ENCODE data around the gene CCDC91.

The CCDC91 gene

GRCh38 chr12:28484156-28484555, 293.9 kb downstream of the CCDC91 start:
- no peak overlapping the region for H3K9ac ChIP-seq (ENCODE audit: low read length)
- H3K9me3 ChIP-seq (ENCODE audit: control insufficient read depth, low read length), result no peaks in the 10 kb centered on the region
- no peak overlapping the region for H2BK120ac ChIP-seq (ENCODE audit: low read depth, low read length)
- no peak overlapping the region for H2BK12ac ChIP-seq (ENCODE audit: low read length in 2 of 2)
- H4K8ac ChIP-seq (ENCODE audit: low read length), result no peak overlapping the region
- no CpG with 5 or more reads among the region's 1 CpG for WGBS
- H3K18ac ChIP-seq (ENCODE audit: low read depth in 1 of 2, low read length in 2 of 2), result no peak overlapping the region
- no peak overlapping the region for H2AFZ ChIP-seq (ENCODE audit: low read depth, low read length)
- no peak overlapping the region for H4K91ac ChIP-seq (ENCODE audit: low read length)
- no peaks in the 10 kb centered on the region for H3K36me3 ChIP-seq (ENCODE audit: control insufficient read depth in 1 of 2, insufficient read depth in 2 of 2, low read depth in 1 of 2, low read length in 2 of 2)
- no peak overlapping the region for H3K27ac ChIP-seq (ENCODE audit: low read length, poor library complexity, severe bottlenecking)
- H3K4me2 ChIP-seq (ENCODE audit: low read length, poor library complexity, severe bottlenecking), result no peak overlapping the region
- no peaks in the 10 kb centered on the region for H3K4me1 ChIP-seq (ENCODE audit: control insufficient read depth, insufficient read depth, low read depth, low read length)
- H3K23ac ChIP-seq (ENCODE audit: low read length in 2 of 2), result no peak overlapping the region
- H3K14ac ChIP-seq (ENCODE audit: low read length in 2 of 2), result no peak overlapping the region
- H2AK5ac ChIP-seq (ENCODE audit: low read length, severe bottlenecking), result no peak overlapping the region
- no peak overlapping the region for H3K4ac ChIP-seq (ENCODE audit: low read depth in 1 of 2, low read length in 2 of 2)
- no peak overlapping the region for H2BK15ac ChIP-seq (ENCODE audit: low read depth, poor library complexity, severe bottlenecking)
- no peak overlapping the region for H3K4me3 ChIP-seq (ENCODE audit: insufficient read depth in 1 of 2, low read depth in 1 of 2, low read length in 2 of 2)
- no peaks in the 10 kb centered on the region for H3K79me1 ChIP-seq (replicated peaks; ENCODE audit: low read length, poor library complexity, severe bottlenecking)
- no peaks in the 10 kb centered on the region for H3K27me3 ChIP-seq (ENCODE audit: control insufficient read depth in 1 of 2, insufficient read depth in 1 of 2, low read length in 2 of 2)
- no peak overlapping the region for H2BK5ac ChIP-seq (ENCODE audit: low read depth, low read length, poor library complexity, severe bottlenecking)
- no peak for DNase-seq

GRCh38 chr12:28486521-28486920, 296.3 kb downstream of the CCDC91 start:
- Histone ChIP-seq H2BK5ac (ENCODE audit: low read depth, low read length, poor library complexity, severe bottlenecking) (no peak overlapping the region), H4K8ac (ENCODE audit: low read length) (no peak overlapping the region), H3K27ac (ENCODE audit: low read length, poor library complexity, severe bottlenecking) (no peak overlapping the region), H2AFZ (ENCODE audit: low read depth, low read length) (no peak overlapping the region), H4K91ac (ENCODE audit: low read length) (no peak overlapping the region), H3K4me2 (ENCODE audit: low read length, poor library complexity, severe bottlenecking) (no peak overlapping the region), H3K79me1 (replicated peaks; ENCODE audit: low read length, poor library complexity, severe bottlenecking) (no peaks in the 10 kb centered on the region), H3K4me1 (ENCODE audit: control insufficient read depth, insufficient read depth, low read depth, low read length) (no peaks in the 10 kb centered on the region), H3K4me3 (ENCODE audit: insufficient read depth in 1 of 2, low read depth in 1 of 2, low read length in 2 of 2) (no peak overlapping the region), H3K9ac (ENCODE audit: low read length) (peak overlapping the region; percentile 2), H3K9me3 (ENCODE audit: control insufficient read depth, low read length) (no peaks in the 10 kb centered on the region), H3K27me3 (ENCODE audit: control insufficient read depth in 1 of 2, insufficient read depth in 1 of 2, low read length in 2 of 2) (no peaks in the 10 kb centered on the region), H3K14ac (ENCODE audit: low read length in 2 of 2) (no peak overlapping the region), H2BK12ac (ENCODE audit: low read length in 2 of 2) (no peak overlapping the region), H3K4ac (ENCODE audit: low read depth in 1 of 2, low read length in 2 of 2) (no peak overlapping the region), H3K23ac (ENCODE audit: low read length in 2 of 2) (no peak overlapping the region), H3K36me3 (ENCODE audit: control insufficient read depth in 1 of 2, insufficient read depth in 2 of 2, low read depth in 1 of 2, low read length in 2 of 2) (no peaks in the 10 kb centered on the region), H3K18ac (ENCODE audit: low read depth in 1 of 2, low read length in 2 of 2) (no peak overlapping the region), H2BK120ac (ENCODE audit: low read depth, low read length) (no peak overlapping the region), H2AK5ac (ENCODE audit: low read length, severe bottlenecking) (no peak overlapping the region), H2BK15ac (ENCODE audit: low read depth, poor library complexity, severe bottlenecking) (no peak overlapping the region)
- DNase-seq, result no peak
- WGBS, result no CpG with 5 or more reads among the region's 1 CpG

GRCh38 chr12:28489246-28489645, 299.0 kb downstream of the CCDC91 start:
- Histone ChIP-seq H3K27me3 (ENCODE audit: control insufficient read depth in 1 of 2, insufficient read depth in 1 of 2, low read length in 2 of 2) (no peaks in the 10 kb centered on the region), H2AK5ac (ENCODE audit: low read length, severe bottlenecking) (no peak overlapping the region), H4K91ac (ENCODE audit: low read length) (no peak overlapping the region), H3K4me1 (ENCODE audit: control insufficient read depth, insufficient read depth, low read depth, low read length) (no peaks in the 10 kb centered on the region), H3K4me3 (ENCODE audit: insufficient read depth in 1 of 2, low read depth in 1 of 2, low read length in 2 of 2) (no peak overlapping the region), H3K9ac (ENCODE audit: low read length) (peak overlapping the region; percentile 63), H4K8ac (ENCODE audit: low read length) (no peak overlapping the region), H3K14ac (ENCODE audit: low read length in 2 of 2) (no peak overlapping the region), H2AFZ (ENCODE audit: low read depth, low read length) (no peak overlapping the region), H3K79me1 (replicated peaks; ENCODE audit: low read length, poor library complexity, severe bottlenecking) (no peaks in the 10 kb centered on the region), H3K4ac (ENCODE audit: low read depth in 1 of 2, low read length in 2 of 2) (no peak overlapping the region), H2BK120ac (ENCODE audit: low read depth, low read length) (no peak overlapping the region), H3K23ac (ENCODE audit: low read length in 2 of 2) (no peak overlapping the region), H3K9me3 (ENCODE audit: control insufficient read depth, low read length) (no peaks in the 10 kb centered on the region), H3K27ac (ENCODE audit: low read length, poor library complexity, severe bottlenecking) (no peak overlapping the region), H2BK12ac (ENCODE audit: low read length in 2 of 2) (no peak overlapping the region), H3K4me2 (ENCODE audit: low read length, poor library complexity, severe bottlenecking) (no peak overlapping the region), H2BK5ac (ENCODE audit: low read depth, low read length, poor library complexity, severe bottlenecking) (no peak overlapping the region), H3K36me3 (ENCODE audit: control insufficient read depth in 1 of 2, insufficient read depth in 2 of 2, low read depth in 1 of 2, low read length in 2 of 2) (no peaks in the 10 kb centered on the region), H3K18ac (ENCODE audit: low read depth in 1 of 2, low read length in 2 of 2) (no peak overlapping the region), H2BK15ac (ENCODE audit: low read depth, poor library complexity, severe bottlenecking) (no peak overlapping the region)
- DNase-seq, result no peak
- no CpG with 5 or more reads among the region's 2 CpGs for WGBS

GRCh38 chr12:28497889-28498411, 307.7 kb downstream of the CCDC91 start:
- Histone ChIP-seq H3K4me2 (ENCODE audit: low read length, poor library complexity, severe bottlenecking) (no peak overlapping the region), H3K18ac (ENCODE audit: low read depth in 1 of 2, low read length in 2 of 2) (no peak overlapping the region), H3K4ac (ENCODE audit: low read depth in 1 of 2, low read length in 2 of 2) (no peak overlapping the region), H3K36me3 (ENCODE audit: control insufficient read depth in 1 of 2, insufficient read depth in 2 of 2, low read depth in 1 of 2, low read length in 2 of 2) (peaks cover 0 to 5% of the 10 kb centered on the region in 2 experiments), H3K4me1 (ENCODE audit: control insufficient read depth, insufficient read depth, low read depth, low read length) (no peaks in the 10 kb centered on the region), H2BK12ac (ENCODE audit: low read length in 2 of 2) (no peak overlapping the region), H2AFZ (ENCODE audit: low read depth, low read length) (no peak overlapping the region), H3K9ac (ENCODE audit: low read length) (no peak overlapping the region), H2BK120ac (ENCODE audit: low read depth, low read length) (no peak overlapping the region), H3K27me3 (ENCODE audit: control insufficient read depth in 1 of 2, insufficient read depth in 1 of 2, low read length in 2 of 2) (no peaks in the 10 kb centered on the region), H3K79me1 (replicated peaks; ENCODE audit: low read length, poor library complexity, severe bottlenecking) (no peaks in the 10 kb centered on the region), H3K14ac (ENCODE audit: low read length in 2 of 2) (no peak overlapping the region), H2BK5ac (ENCODE audit: low read depth, low read length, poor library complexity, severe bottlenecking) (no peak overlapping the region), H3K4me3 (ENCODE audit: insufficient read depth in 1 of 2, low read depth in 1 of 2, low read length in 2 of 2) (no peak overlapping the region), H4K8ac (ENCODE audit: low read length) (no peak overlapping the region), H3K27ac (ENCODE audit: low read length, poor library complexity, severe bottlenecking) (no peak overlapping the region), H4K91ac (ENCODE audit: low read length) (no peak overlapping the region), H3K23ac (ENCODE audit: low read length in 2 of 2) (no peak overlapping the region), H2AK5ac (ENCODE audit: low read length, severe bottlenecking) (no peak overlapping the region), H3K9me3 (ENCODE audit: control insufficient read depth, low read length) (no peaks in the 10 kb centered on the region), H2BK15ac (ENCODE audit: low read depth, poor library complexity, severe bottlenecking) (no peak overlapping the region)
- DNase-seq, result no peak

Measured in mesenchymal stem cell (in vitro differentiated cells and primary cell).